ENCODE measurements around the gene EPHB6.

- TF ChIP-seq CTCF (IDR thresholded peaks at IDR 0.05) (no peak), POLR2A (IDR thresholded peaks at IDR 0.05) (no peak)
These were observed 15.8 kb downstream of the EPHB6 start for GRCh38 chr7:142870566-142871259.

All from breast epithelium (tissue), 3 donors.